K562 (cell line): Measurements from ENCODE around the gene OVCA2. TPM values are rescaled to one million over a fixed set of nuclear protein-coding genes. Genes with fewer than 3 reads are reported as not detected.

Experiments
- ATAC-seq: fragments of 200-7000 bp; cut with Tn5 transposase; 3 replicates; pipeline ENCODE4 v1.9.1; 2020; ENCODE audit warnings: moderate library complexity
- BruUV-seq: library from RNA; stranded (reverse); fragments of 400-500 nt; replicated peaks from 2 replicates; lab custom pipeline; 2021; lab: Mats Ljungman, UMichigan
- CTCF ChIA-PET: fragments of 300-600 bp; formaldehyde crosslinking; extraction: SDS; loops from one replicate; lab custom pipeline; 2021; ENCODE audit warnings: low intra/inter-chr PET ratio; lab: Yijun Ruan, JAX
- POLR2A ChIA-PET: fragments of 300-600, 350-650 bp; sonication (Branson Sonifier 250); formaldehyde crosslinking; extraction: SDS; loops from one replicate; lab custom pipeline; 2021; ENCODE audit warnings: antibody characterized with exemption, inconsistent platforms; lab: Yijun Ruan, JAX
- DNase-seq, 4 experiments: peaks; one replicate each; pipeline versions ENCODE4 v3.0.0 to v3.0.0-alpha.2; 2011 to 2018; ENCODE audit warnings: low spot score in 3 of 4, mixed read lengths in 3 of 4; ENCODE audit errors: extremely low read depth in 1 of 4
- FAIRE-seq: peaks from 2 replicates; lab custom pipeline; 2011; peaks lifted over from hg19 to GRCh38; lab: Jason Lieb, UNC
- H2AFZ ChIP-seq: 2 replicates; pipeline ENCODE4 v1.6.0; 2011; ENCODE audit warnings: low read depth, low read length, control low read depth, inconsistent platforms
- H3K27ac ChIP-seq: fragments of 200-600 bp; 3 replicates; pipeline ENCODE4 v1.8.0; 2011; ENCODE audit warnings: low read depth, mild to moderate bottlenecking, control low read depth, inconsistent platforms, low read length, moderate library complexity, mixed read lengths; ENCODE audit errors: extremely low read depth
- H3K27me3 ChIP-seq, 2 experiments: fragments of 300-600 bp in 1 of 2; 2 replicates in 1 of 2; 3 replicates in 1 of 2; pipeline versions ENCODE4 v1.6.0 to v1.8.0; 2011; ENCODE audit warnings: inconsistent platforms in 2 of 2, low read length in 2 of 2, mild to moderate bottlenecking in 1 of 2, mixed read lengths in 1 of 2, moderate library complexity in 1 of 2; ENCODE audit not compliant: control insufficient read depth in 2 of 2, insufficient read depth in 2 of 2
- H3K36me3 ChIP-seq: fragments of 300-600 bp; 3 replicates; pipeline ENCODE4 v1.8.0; 2011; ENCODE audit warnings: mild to moderate bottlenecking, low read length, inconsistent platforms; ENCODE audit not compliant: control insufficient read depth, insufficient read depth
- H3K4me1 ChIP-seq, 2 experiments: fragments of 200-600 bp in 1 of 2; replicated peaks in 1 of 2; 2 replicates in 1 of 2; 3 replicates in 1 of 2; pipeline versions ENCODE4 v1.5.1 to v1.8.0; 2011; ENCODE audit warnings: inconsistent platforms in 2 of 2, low read length in 2 of 2, mild to moderate bottlenecking in 1 of 2, mixed read lengths in 1 of 2, moderate library complexity in 1 of 2; ENCODE audit not compliant: control insufficient read depth in 2 of 2, insufficient read depth in 2 of 2
- H3K4me2 ChIP-seq: 2 replicates; pipeline ENCODE4 v1.6.1; 2011; ENCODE audit warnings: low read length, control low read depth, inconsistent platforms, mixed read lengths; ENCODE audit not compliant: insufficient read depth
- H3K4me3 ChIP-seq: fragments of 200-600 bp; sonication (generic), shearing (Covaris generic); 2 replicates; pipeline ENCODE4 v1.5.1; 2016; ENCODE audit warnings: control low read depth, inconsistent platforms
- H3K79me2 ChIP-seq: fragments of 200-600 bp; 3 replicates; pipeline ENCODE4 v1.8.0; 2011; ENCODE audit warnings: low read length, inconsistent platforms; ENCODE audit not compliant: control insufficient read depth, insufficient read depth
- H3K9ac ChIP-seq, 2 experiments: 2 replicates each; pipeline versions ENCODE4 v1.6.0 to v1.6.1; 2011; ENCODE audit warnings: low read depth in 2 of 2, low read length in 2 of 2, control low read depth in 1 of 2, inconsistent platforms in 1 of 2, mild to moderate bottlenecking in 1 of 2, mixed read lengths in 1 of 2; ENCODE audit not compliant: insufficient read depth in 1 of 2
- H3K9me1 ChIP-seq: one replicate; pipeline ENCODE4 v1.6.0; 2011; ENCODE audit warnings: inconsistent platforms, mild to moderate bottlenecking, low read length, moderate library complexity; ENCODE audit not compliant: control insufficient read depth, insufficient read depth
- H3K9me3 ChIP-seq: replicated peaks from 2 replicates; pipeline ENCODE4 v1.5.1; 2011; ENCODE audit warnings: low read depth, low read length, inconsistent platforms; ENCODE audit not compliant: control insufficient read depth, insufficient read depth
- H4K20me1 ChIP-seq: replicated peaks from 2 replicates; pipeline ENCODE4 v1.6.1; 2011; ENCODE audit warnings: low read length, inconsistent platforms, mixed read lengths; ENCODE audit not compliant: control insufficient read depth, insufficient read depth
- BHLHE40 ChIP-seq: IDR thresholded peaks from 2 replicates; pipeline ENCODE4 v1.6.1; 2011; ENCODE audit warnings: low read length, improper control_type of control experiment
- KHSRP ChIP-seq: fragments of 450-650 bp; IDR thresholded peaks from 2 replicates; pipeline ENCODE4 v1.6.1; 2017
- LCOR ChIP-seq: sonication (generic); formaldehyde crosslinking; IDR thresholded peaks from 2 replicates; pipeline ENCODE4 v1.8.0; 2022; ENCODE audit warnings: mild to moderate bottlenecking, missing genetic modification reagents
- MEIS2 ChIP-seq: fragments of 450-650 bp; IDR thresholded peaks from 2 replicates; pipeline ENCODE4 v1.6.1; 2014; ENCODE audit warnings: mild to moderate bottlenecking; ENCODE audit not compliant: partially characterized antibody
- SIN3A ChIP-seq, 2 experiments: fragments of 150-350 bp in 1 of 2; IDR thresholded peaks; 2 replicates each; pipeline ENCODE4 v1.6.1; 2011 to 2016; ENCODE audit warnings: borderline replicate concordance in 2 of 2, low read depth in 2 of 2, low read length in 2 of 2, mild to moderate bottlenecking in 2 of 2, moderate library complexity in 2 of 2; ENCODE audit not compliant: control insufficient read depth in 1 of 2
- TARDBP ChIP-seq: fragments of 450-650 bp; IDR thresholded peaks from 2 replicates; pipeline ENCODE4 v1.6.1; 2016
- ZNF695 ChIP-seq: fragments of 450-650 bp; formaldehyde crosslinking; IDR thresholded peaks from 2 replicates; pipeline ENCODE4 v1.4.0; 2020; ENCODE audit warnings: mild to moderate bottlenecking, moderate library complexity
- ZNF785 ChIP-seq: fragments of 250-450 bp; sonication (Bioruptor Pico); IDR thresholded peaks from 2 replicates; pipeline ENCODE4 v1.4.0; 2020; ENCODE audit warnings: mild to moderate bottlenecking
- WGBS: fragments of 100-300 bp; shearing (Covaris generic); methylation state at CpG from one replicate; pipeline ENCODE4 v1.1.6; 2016; ENCODE audit warnings: low coverage, mixed read lengths; ENCODE audit not compliant: insufficient coverage; ENCODE audit errors: missing lambda C conversion rate; 5-methylcytosine and 5-hydroxymethylcytosine counted together
- in situ Hi-C: fragments of 300-500 bp; cut with MboI; formaldehyde crosslinking; loops from 4 replicates; pipeline ENCODE4 v1.15.0; 2018; ENCODE audit warnings: inconsistent platforms, mixed read lengths
- intact Hi-C: fragments of 100-400 bp; cut with micrococcal nuclease; formaldehyde crosslinking; loops from 2 replicates; pipeline ENCODE4 v1.14.2; 2022
- polyA plus RNA-seq, 8 experiments: library from polyadenylated mRNA; depleted of rRNA in 4 of 8; stranded (reverse) in 5 of 8; unstranded in 3 of 8; fragments of >200 nt; fragmentation: Nextera tagmentation in 2 of 8; fragmentation: Illumina TruSeq in 1 of 8; extraction: Ambion mirVana in 2 of 8; extraction: Trizol in 1 of 8; gene quantifications; 2 replicates each; pipeline versions ENCODE4 v1.2.1 to v1.2.3, GENCODE V29; 2011 to 2014; ENCODE audit warnings: inconsistent platforms in 1 of 8, missing spikeins in 1 of 8
- total RNA-seq, 7 experiments: library from RNA; depleted of rRNA in 6 of 7; stranded (reverse); fragments of >200 nt in 6 of 7; fragmentation: Illumina TruSeq in 2 of 7; extraction: Trizol in 2 of 7; gene quantifications; 2 replicates each; pipeline versions ENCODE4 v1.2.1 to v1.2.3, GENCODE V29; 2011 to 2021; ENCODE audit warnings: low replicate concordance in 1 of 7
- TF ChIP-seq, protein P1 (sequence below): fragments of 450-650 bp; formaldehyde crosslinking; IDR thresholded peaks from 2 replicates; pipeline ENCODE4 v1.4.0; 2020; ENCODE audit warnings: mild to moderate bottlenecking, moderate library complexity
- TF ChIP-seq, protein P2 (sequence below), 2 experiments: fragments of 450-650 bp; conservative IDR thresholded peaks; 2 replicates each; pipeline ENCODE4 v1.6.1; 2017; ENCODE audit warnings: mild to moderate bottlenecking in 2 of 2, moderate library complexity in 2 of 2
- TF ChIP-seq, protein P3 (sequence below): sonication (generic); formaldehyde crosslinking; IDR thresholded peaks from 2 replicates; pipeline ENCODE4 v1.8.0; 2022; ENCODE audit warnings: mild to moderate bottlenecking, missing genetic modification reagents
- TF ChIP-seq, protein P4 (sequence below): sonication (generic); formaldehyde crosslinking; IDR thresholded peaks from 2 replicates; pipeline ENCODE4 v1.8.1; 2023; ENCODE audit warnings: mild to moderate bottlenecking, missing genetic modification reagents
- TF ChIP-seq, protein P5 (sequence below): fragments of 450-650 bp; IDR thresholded peaks from 2 replicates; pipeline ENCODE4 v1.6.1; 2016; ENCODE audit warnings: borderline replicate concordance

Gene OVCA2
- total and polyA plus RNA-seq, 9 of the 15 experiments (the other 6 are each of a cell fraction or from before 2014, with no cell fraction given) = 3.0 to 23.7 (median 14.1) TPM

DNA sequence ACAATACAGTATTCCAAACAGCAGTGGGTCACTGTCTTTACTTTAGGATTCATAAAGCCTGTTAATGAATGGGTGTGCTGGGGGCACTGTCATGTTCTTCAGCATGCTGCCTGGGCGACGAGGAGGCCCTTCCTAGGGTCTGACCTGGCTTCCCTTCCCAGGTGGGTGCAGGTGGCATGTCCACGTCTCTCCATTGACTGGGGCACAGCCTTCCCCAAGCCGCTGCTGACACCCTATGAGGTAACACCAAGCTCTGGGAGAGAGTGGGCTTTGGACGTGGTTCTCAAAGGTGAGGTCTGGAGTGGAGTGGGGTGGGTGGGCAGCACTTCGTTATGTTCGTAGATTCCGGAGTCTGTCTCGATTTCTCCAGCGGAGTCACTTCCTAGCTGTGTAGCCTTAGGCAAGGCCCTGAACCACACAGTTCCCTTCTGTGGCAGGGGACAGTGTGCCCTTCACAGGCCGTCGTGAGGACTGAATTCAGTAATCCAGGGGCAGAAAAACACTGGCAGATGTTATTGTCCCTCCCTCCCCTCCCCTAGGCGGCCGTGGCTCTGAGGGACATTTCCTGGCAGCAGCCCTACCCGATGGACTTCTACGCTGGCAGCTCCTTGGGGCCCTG is 771 bp upstream of the OVCA2 start:
- in situ Hi-C loops = no loop called here
- H3K9me3 ChIP-seq = no peaks in the 10 kb centered on the region
- peaks cover 38% of the 10 kb centered on the region; the same call in 2 of the 3 replicates for H3K36me3 ChIP-seq
- H4K20me1 ChIP-seq = no peaks in the 10 kb centered on the region
- FAIRE-seq (no peak), ATAC-seq (no peak), DNase-seq (no peak)
- H3K4me1 ChIP-seq = peaks cover 3 to 20% of the 10 kb centered on the region in 2 experiments; a peak in 4 of 5 replicates
- intact Hi-C loops = no loop called here
- peak overlapping the region; percentile 82 for H3K4me2 ChIP-seq
- WGBS = 52% methylated on average over 11 of the region's 16 CpGs
- H3K27ac ChIP-seq = no peak overlapping the region; the same call in 2 of the 3 replicates
- no peaks in the 10 kb centered on the region for H3K9me1 ChIP-seq
- H2AFZ ChIP-seq = peak overlapping the region; percentile 90
- no TSS peak for BruUV-seq
- no peaks in the 10 kb centered on the region for H3K27me3 ChIP-seq
- POLR2A ChIA-PET = interaction anchor here (0.6 to 1.1 kb wide), 2 partner anchors 9 to 205 kb away, joined by 3 read pairs; no protein-coding TSS in a partner anchor
- CTCF ChIA-PET = interaction anchor here (0.5 to 0.9 kb wide), 3 partner anchors 132 to 175 kb away, joined by 3 read pairs; no protein-coding TSS in a partner anchor
- H3K79me2 ChIP-seq = peaks cover 14% of the 10 kb centered on the region
- peak overlapping the region; percentile 67 for H3K4me3 ChIP-seq
- peak overlapping the region; percentile 86 to 92; a peak in 3 of 4 replicates for H3K9ac ChIP-seq
- TF ChIP-seq LCOR (no peak), TARDBP (no peak), KHSRP (no peak), ZNF785 (no peak), BHLHE40 (no peak), ZNF695 (CRISPR knock-in tag) (no peak), MEIS2 (no peak), SIN3A (IDR thresholded peaks at IDR 0.05; ENCODE audit: borderline replicate concordance in 2 of 2, control insufficient read depth in 1 of 2, low read depth in 2 of 2, low read length in 2 of 2) (no peak)
- TF ChIP-seq, protein P1, sequence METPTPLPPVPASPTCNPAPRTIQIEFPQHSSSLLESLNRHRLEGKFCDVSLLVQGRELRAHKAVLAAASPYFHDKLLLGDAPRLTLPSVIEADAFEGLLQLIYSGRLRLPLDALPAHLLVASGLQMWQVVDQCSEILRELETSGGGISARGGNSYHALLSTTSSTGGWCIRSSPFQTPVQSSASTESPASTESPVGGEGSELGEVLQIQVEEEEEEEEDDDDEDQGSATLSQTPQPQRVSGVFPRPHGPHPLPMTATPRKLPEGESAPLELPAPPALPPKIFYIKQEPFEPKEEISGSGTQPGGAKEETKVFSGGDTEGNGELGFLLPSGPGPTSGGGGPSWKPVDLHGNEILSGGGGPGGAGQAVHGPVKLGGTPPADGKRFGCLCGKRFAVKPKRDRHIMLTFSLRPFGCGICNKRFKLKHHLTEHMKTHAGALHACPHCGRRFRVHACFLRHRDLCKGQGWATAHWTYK (CRISPR knock-in tag) = no peak
- TF ChIP-seq, protein P2, sequence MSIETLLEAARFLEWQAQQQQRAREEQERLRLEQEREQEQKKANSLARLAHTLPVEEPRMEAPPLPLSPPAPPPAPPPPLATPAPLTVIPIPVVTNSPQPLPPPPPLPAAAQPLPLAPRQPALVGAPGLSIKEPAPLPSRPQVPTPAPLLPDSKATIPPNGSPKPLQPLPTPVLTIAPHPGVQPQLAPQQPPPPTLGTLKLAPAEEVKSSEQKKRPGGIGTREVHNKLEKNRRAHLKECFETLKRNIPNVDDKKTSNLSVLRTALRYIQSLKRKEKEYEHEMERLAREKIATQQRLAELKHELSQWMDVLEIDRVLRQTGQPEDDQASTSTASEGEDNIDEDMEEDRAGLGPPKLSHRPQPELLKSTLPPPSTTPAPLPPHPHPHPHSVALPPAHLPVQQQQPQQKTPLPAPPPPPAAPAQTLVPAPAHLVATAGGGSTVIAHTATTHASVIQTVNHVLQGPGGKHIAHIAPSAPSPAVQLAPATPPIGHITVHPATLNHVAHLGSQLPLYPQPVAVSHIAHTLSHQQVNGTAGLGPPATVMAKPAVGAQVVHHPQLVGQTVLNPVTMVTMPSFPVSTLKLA (conservative IDR thresholded peaks at IDR 0.05) = no peak
- TF ChIP-seq, protein P3, sequence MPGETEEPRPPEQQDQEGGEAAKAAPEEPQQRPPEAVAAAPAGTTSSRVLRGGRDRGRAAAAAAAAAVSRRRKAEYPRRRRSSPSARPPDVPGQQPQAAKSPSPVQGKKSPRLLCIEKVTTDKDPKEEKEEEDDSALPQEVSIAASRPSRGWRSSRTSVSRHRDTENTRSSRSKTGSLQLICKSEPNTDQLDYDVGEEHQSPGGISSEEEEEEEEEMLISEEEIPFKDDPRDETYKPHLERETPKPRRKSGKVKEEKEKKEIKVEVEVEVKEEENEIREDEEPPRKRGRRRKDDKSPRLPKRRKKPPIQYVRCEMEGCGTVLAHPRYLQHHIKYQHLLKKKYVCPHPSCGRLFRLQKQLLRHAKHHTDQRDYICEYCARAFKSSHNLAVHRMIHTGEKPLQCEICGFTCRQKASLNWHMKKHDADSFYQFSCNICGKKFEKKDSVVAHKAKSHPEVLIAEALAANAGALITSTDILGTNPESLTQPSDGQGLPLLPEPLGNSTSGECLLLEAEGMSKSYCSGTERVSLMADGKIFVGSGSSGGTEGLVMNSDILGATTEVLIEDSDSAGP (CRISPR knock-in tag) = no peak
- TF ChIP-seq, protein P4, sequence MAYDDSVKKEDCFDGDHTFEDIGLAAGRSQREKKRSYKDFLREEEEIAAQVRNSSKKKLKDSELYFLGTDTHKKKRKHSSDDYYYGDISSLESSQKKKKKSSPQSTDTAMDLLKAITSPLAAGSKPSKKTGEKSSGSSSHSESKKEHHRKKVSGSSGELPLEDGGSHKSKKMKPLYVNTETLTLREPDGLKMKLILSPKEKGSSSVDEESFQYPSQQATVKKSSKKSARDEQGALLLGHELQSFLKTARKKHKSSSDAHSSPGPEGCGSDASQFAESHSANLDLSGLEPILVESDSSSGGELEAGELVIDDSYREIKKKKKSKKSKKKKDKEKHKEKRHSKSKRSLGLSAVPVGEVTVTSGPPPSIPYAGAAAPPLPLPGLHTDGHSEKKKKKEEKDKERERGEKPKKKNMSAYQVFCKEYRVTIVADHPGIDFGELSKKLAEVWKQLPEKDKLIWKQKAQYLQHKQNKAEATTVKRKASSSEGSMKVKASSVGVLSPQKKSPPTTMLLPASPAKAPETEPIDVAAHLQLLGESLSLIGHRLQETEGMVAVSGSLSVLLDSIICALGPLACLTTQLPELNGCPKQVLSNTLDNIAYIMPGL = no peak
- TF ChIP-seq, protein P5, sequence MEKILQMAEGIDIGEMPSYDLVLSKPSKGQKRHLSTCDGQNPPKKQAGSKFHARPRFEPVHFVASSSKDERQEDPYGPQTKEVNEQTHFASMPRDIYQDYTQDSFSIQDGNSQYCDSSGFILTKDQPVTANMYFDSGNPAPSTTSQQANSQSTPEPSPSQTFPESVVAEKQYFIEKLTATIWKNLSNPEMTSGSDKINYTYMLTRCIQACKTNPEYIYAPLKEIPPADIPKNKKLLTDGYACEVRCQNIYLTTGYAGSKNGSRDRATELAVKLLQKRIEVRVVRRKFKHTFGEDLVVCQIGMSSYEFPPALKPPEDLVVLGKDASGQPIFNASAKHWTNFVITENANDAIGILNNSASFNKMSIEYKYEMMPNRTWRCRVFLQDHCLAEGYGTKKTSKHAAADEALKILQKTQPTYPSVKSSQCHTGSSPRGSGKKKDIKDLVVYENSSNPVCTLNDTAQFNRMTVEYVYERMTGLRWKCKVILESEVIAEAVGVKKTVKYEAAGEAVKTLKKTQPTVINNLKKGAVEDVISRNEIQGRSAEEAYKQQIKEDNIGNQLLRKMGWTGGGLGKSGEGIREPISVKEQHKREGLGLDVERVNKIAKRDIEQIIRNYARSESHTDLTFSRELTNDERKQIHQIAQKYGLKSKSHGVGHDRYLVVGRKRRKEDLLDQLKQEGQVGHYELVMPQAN = no peak
